Transverse colon (tissue), 4 donors: ENCODE measurements around the gene SFXN5. TPM values are rescaled to one million over a fixed set of nuclear protein-coding genes. Genes with fewer than 3 reads are reported as not detected.

Source experiments
- DNase-seq: peaks from one replicate; pipeline ENCODE4 v3.0.0-alpha.2; 2019
- H3K27ac ChIP-seq, 4 donors: fragments of 200-600 bp; sonication (generic); 2 replicates each; pipeline ENCODE4 v1.5.1; 2016 to 2018; ENCODE audit warnings: inconsistent platforms in 4 of 4
- H3K27me3 ChIP-seq: fragments of 200-600 bp; sonication (generic); 2 replicates; pipeline ENCODE4 v1.5.1; 2017; ENCODE audit warnings: inconsistent platforms
- H3K36me3 ChIP-seq, 4 donors: fragments of 200-600 bp; sonication (generic); 2 replicates each; pipeline ENCODE4 v1.5.1; 2017 to 2019; ENCODE audit warnings: inconsistent platforms in 4 of 4
- H3K4me1 ChIP-seq, 4 donors: fragments of 200-600 bp; sonication (generic); 2 replicates each; pipeline ENCODE4 v1.5.1; 2017 to 2020; ENCODE audit warnings: inconsistent platforms in 4 of 4
- H3K4me3 ChIP-seq, 4 donors: fragments of 200-600 bp; sonication (generic); 1 replicate in 1 of 4; 2 replicates in 3 of 4; pipeline versions ENCODE4 v1.5.1 to v1.6.1; 2017 to 2019; ENCODE audit warnings: inconsistent platforms in 4 of 4
- H3K9me3 ChIP-seq, 2 donors: fragments of 200-600 bp; sonication (generic); 2 replicates each; pipeline ENCODE4 v1.5.1; 2017 to 2019; ENCODE audit warnings: inconsistent platforms in 2 of 2
- CTCF ChIP-seq, 5 experiments: fragments of 200-600 bp in 3 of 5; fragments of 450-650 bp in 2 of 5; sonication (generic) in 3 of 5; IDR thresholded peaks; 1 replicate in 2 of 5; 2 replicates in 3 of 5; pipeline ENCODE4 v1.5.1; 2016 to 2017; ENCODE audit warnings: antibody characterized with exemption in 5 of 5, inconsistent platforms in 3 of 5, mild to moderate bottlenecking in 2 of 5, moderate library complexity in 1 of 5
- EP300 ChIP-seq: sonication (generic); formaldehyde crosslinking; IDR thresholded peaks from one replicate; pipeline ENCODE4 v1.6.1; 2017; ENCODE audit warnings: antibody characterized with exemption, low read depth
- POLR2A ChIP-seq: fragments of 450-650 bp; IDR thresholded peaks from one replicate; pipeline ENCODE4 v1.6.1; 2016; ENCODE audit warnings: antibody characterized with exemption, mild to moderate bottlenecking, moderate library complexity
- POLR2AphosphoS5 ChIP-seq, 3 donors: sonication (generic); formaldehyde crosslinking; IDR thresholded peaks; one replicate each; pipeline ENCODE4 v1.6.1; 2016; ENCODE audit warnings: antibody characterized with exemption in 3 of 3
- WGBS, 2 donors: methylation state at CpG; one replicate each; pipeline ENCODE4 v1.1.5; 2018; ENCODE audit warnings: low coverage in 1 of 2; 5-methylcytosine and 5-hydroxymethylcytosine counted together
- in situ Hi-C, 4 donors: fragments of 200-750 bp; cut with MboI; loops; one replicate each; pipeline versions ENCODE4 v1.15.0 to v1.15.1; 2017; ENCODE audit warnings: low sequenced_read_pairs in 3 of 4, low pct_ligation_motif_present in 1 of 4, low pct_unique_long_range_greater_than_20kb in 1 of 4
- intact Hi-C: fragments of 100-400 bp; cut with DNase I; formaldehyde crosslinking; loops from one replicate; pipeline ENCODE4 v1.15.1; 2023; ENCODE audit warnings: low total_unique reads
- total RNA-seq, 4 donors: library from RNA; depleted of rRNA; stranded (reverse); fragments of >200 nt; gene quantifications; one replicate each; pipeline ENCODE4 v1.1.0, GENCODE V29; 2016

Gene SFXN5
- total RNA-seq, 4 donors from 2014 or later: 12.3 to 98.4 (median 42.7) TPM

- Histone ChIP-seq H3K9me3 (no peaks in the 10 kb centered on the region), H3K27me3 (no peaks in the 10 kb centered on the region), H3K4me1 (no peaks in the 10 kb centered on the region), H3K4me3 (no peak overlapping the region), H3K27ac (no peak overlapping the region), H3K36me3 (no peaks in the 10 kb centered on the region)
- intact Hi-C loops (no loop called here), in situ Hi-C loops (no loop called here)
- TF ChIP-seq POLR2AphosphoS5 (IDR thresholded peaks at IDR 0.05) (no peak), POLR2A (no peak), CTCF (IDR thresholded peaks at IDR 0.05) (no peak), EP300 (no peak)
- DNase-seq: no peak
- WGBS, 2 donors: 95% methylated on average over 16 of the region's 16 CpGs; no CpG with 5 or more reads in 1 of the 2 donors
Measured at GRCh38 chr2:72944804-72945449, 126.6 kb downstream of the SFXN5 start.

- Histone ChIP-seq H3K27ac (no peak overlapping the region), H3K9me3 (no peaks in the 10 kb centered on the region), H3K4me3 (no peak overlapping the region), H3K27me3 (no peaks in the 10 kb centered on the region), H3K36me3 (no peaks in the 10 kb centered on the region), H3K4me1 (no peaks in the 10 kb centered on the region)
- intact Hi-C loops (no loop called here), in situ Hi-C loops (no loop called here)
- no peak for TF ChIP-seq CTCF (IDR thresholded peaks at IDR 0.05)
- no peak for TF ChIP-seq POLR2AphosphoS5 (IDR thresholded peaks at IDR 0.05)
- TF ChIP-seq POLR2A: no peak
- TF ChIP-seq EP300: no peak
- no peak for DNase-seq
- WGBS, 2 donors: 96% methylated on average over 6 of the region's 7 CpGs; no CpG with 5 or more reads in 1 of the 2 donors
Measured at GRCh38 chr2:72943540-72944395, 127.7 kb downstream of the SFXN5 start.

GRCh38 chr2:72942881-72943418, 128.6 kb downstream of the SFXN5 start:
- in situ Hi-C loops: no loop called here
- no peak for DNase-seq
- TF ChIP-seq POLR2AphosphoS5 (IDR thresholded peaks at IDR 0.05): no peak
- TF ChIP-seq EP300: no peak
- Histone ChIP-seq H3K27ac (no peak overlapping the region), H3K36me3 (no peaks in the 10 kb centered on the region), H3K4me1 (no peaks in the 10 kb centered on the region), H3K4me3 (no peak overlapping the region), H3K9me3 (no peaks in the 10 kb centered on the region), H3K27me3 (no peaks in the 10 kb centered on the region)
- intact Hi-C loops: no loop called here
- 92 to 100% methylated on average over 2 to 8 of the region's 8 CpGs for WGBS, 2 donors

- Histone ChIP-seq H3K4me3 (no peak overlapping the region), H3K27me3 (no peaks in the 10 kb centered on the region), H3K36me3 (no peaks in the 10 kb centered on the region), H3K9me3 (no peaks in the 10 kb centered on the region), H3K27ac (no peak overlapping the region), H3K4me1 (no peaks in the 10 kb centered on the region)
- no peak for DNase-seq
- 87% methylated on average over 8 of the region's 8 CpGs; no CpG with 5 or more reads in 1 of the 2 donors for WGBS, 2 donors
- in situ Hi-C loops (no loop called here), intact Hi-C loops (no loop called here)
- no peak for TF ChIP-seq POLR2A
- TF ChIP-seq CTCF (IDR thresholded peaks at IDR 0.05): no peak
- TF ChIP-seq POLR2AphosphoS5 (IDR thresholded peaks at IDR 0.05): no peak
- no peak for TF ChIP-seq EP300
Measured at GRCh38 chr2:72942293-72942692, 129.2 kb downstream of the SFXN5 start.
